Pancreas (tissue), 10 donors: ENCODE measurements around the gene RAB3C. TPM values are rescaled to one million over a fixed set of nuclear protein-coding genes. Genes with fewer than 3 reads are reported as not detected.

Experiments used
- ATAC-seq, 4 donors: fragments of 200-7000 bp; cut with Tn5 transposase; one replicate each; pipeline versions ENCODE4 v1.8.0 to v1.9.1; 2020; ENCODE audit warnings: mild to moderate bottlenecking in 4 of 4, moderate library complexity in 4 of 4
- DNase-seq, 6 donors: peaks; one replicate each; pipeline ENCODE4 v3.0.0-alpha.2; 2020
- FAIRE-seq: peaks from 2 replicates; lab custom pipeline; 2012; peaks lifted over from hg19 to GRCh38; lab: Jason Lieb, UNC
- H3K27ac ChIP-seq, 4 donors: fragments of 200-600 bp; sonication (generic); 1 replicate in 3 of 4; 2 replicates in 1 of 4; pipeline versions ENCODE4 v1.5.0 to v1.8.0; 2020
- H3K27me3 ChIP-seq, 4 donors: fragments of 200-600 bp; one replicate each; pipeline ENCODE4 v1.8.0; 2021
- H3K36me3 ChIP-seq, 3 donors: fragments of 200-600 bp; sonication (generic) in 1 of 3; one replicate each; pipeline versions ENCODE4 v1.5.0 to v1.8.0; 2020 to 2021
- H3K4me1 ChIP-seq, 3 donors: fragments of 200-600 bp; one replicate each; pipeline ENCODE4 v1.8.0; 2021
- H3K4me3 ChIP-seq, 4 donors: fragments of 200-600 bp; sonication (generic) in 2 of 4; one replicate each; pipeline versions ENCODE4 v1.5.0 to v1.8.0; 2020 to 2021
- H3K9me3 ChIP-seq, 4 donors: fragments of 200-600 bp; one replicate each; pipeline ENCODE4 v1.8.0; 2021
- WGBS, 2 donors: extraction: QIAGEN DNeasy Blood & Tissue Kit; methylation state at CpG; one replicate each; pipeline ENCODE4 v1.1.7; 2013; 5-methylcytosine and 5-hydroxymethylcytosine counted together
- intact Hi-C, 3 donors: fragments of 100-400 bp; cut with DNase I; formaldehyde crosslinking; loops; one replicate each; pipeline versions ENCODE4 v1.11.1 to v1.14.2; 2022
- polyA plus RNA-seq, 2 donors: library from polyadenylated mRNA; stranded (reverse); fragments of 200-250 nt; gene quantifications; one replicate each; pipeline ENCODE4 v1.2.3, GENCODE V29; 2013
- total RNA-seq, 6 donors: library from RNA; stranded (reverse); fragmentation: NEBNext Ultra II Directional in 4 of 6; extraction: Animal tissue kit (Norgen Biotek cat#: 25700) in 4 of 6; gene quantifications; one replicate each; pipeline versions ENCODE4 v1.2.1 to v1.2.4, GENCODE V29; 2021 to 2023
- TF ChIP-seq, protein P1 (sequence below), 4 donors: fragments of 200-600 bp; sonication (generic) in 3 of 4; IDR thresholded peaks; one replicate each; pipeline versions ENCODE4 v1.5.0 to v1.8.0; 2021; ENCODE audit warnings: antibody characterized with exemption in 4 of 4
- donor health status: healthy with polysubstance abuse.
- donor health status: DM: no; HTN: no; CAD: no; lungs with moderate emphysema.
- donor health status: DM: no; HTN: no; CAD: no.
- donor health status: control.
- donor health status: control.
- donor health status: Bipolar disorder and iron deficiency.
- donor health status: DM: yes; HTN: yes; CAD: no.
- donor health status: DM: no; HTN: no; CAD: no.
- donor health status: DM: no; HTN: no; CAD: no.
- donor health status: DM: yes; HTN: yes; CAD: no.

The RAB3C gene
- total and polyA plus RNA-seq, 8 donors, result 1.7 to 9.0 (median 4.8) TPM

DNA sequence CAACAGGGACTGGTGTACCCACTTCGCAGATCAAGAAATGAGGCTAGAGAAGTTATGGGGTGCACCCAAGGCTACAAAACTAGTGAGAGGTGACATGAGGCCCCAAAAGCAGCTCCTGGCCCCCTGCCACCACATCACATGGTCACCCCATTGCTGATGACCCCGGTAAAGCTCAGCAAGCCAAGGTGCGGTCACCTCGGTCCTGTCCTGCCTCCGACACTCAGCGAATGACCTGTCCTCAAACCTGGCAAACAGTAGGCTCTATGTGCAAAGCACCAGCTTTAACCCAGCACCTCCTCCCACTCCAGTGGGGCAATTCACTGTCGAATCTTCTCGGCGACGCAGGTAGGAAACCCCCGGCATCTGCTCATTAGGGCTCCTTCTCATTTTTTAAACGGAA lies 307.4 kb downstream of the RAB3C start:
- no peak for DNase-seq
- H3K4me1 ChIP-seq, result no peaks in the 10 kb centered on the region
- FAIRE-seq, result no peak
- ATAC-seq, result no peak
- WGBS, 2 donors, result 75 to 83% methylated on average over 12 of the region's 12 CpGs
- TF ChIP-seq, protein P1, sequence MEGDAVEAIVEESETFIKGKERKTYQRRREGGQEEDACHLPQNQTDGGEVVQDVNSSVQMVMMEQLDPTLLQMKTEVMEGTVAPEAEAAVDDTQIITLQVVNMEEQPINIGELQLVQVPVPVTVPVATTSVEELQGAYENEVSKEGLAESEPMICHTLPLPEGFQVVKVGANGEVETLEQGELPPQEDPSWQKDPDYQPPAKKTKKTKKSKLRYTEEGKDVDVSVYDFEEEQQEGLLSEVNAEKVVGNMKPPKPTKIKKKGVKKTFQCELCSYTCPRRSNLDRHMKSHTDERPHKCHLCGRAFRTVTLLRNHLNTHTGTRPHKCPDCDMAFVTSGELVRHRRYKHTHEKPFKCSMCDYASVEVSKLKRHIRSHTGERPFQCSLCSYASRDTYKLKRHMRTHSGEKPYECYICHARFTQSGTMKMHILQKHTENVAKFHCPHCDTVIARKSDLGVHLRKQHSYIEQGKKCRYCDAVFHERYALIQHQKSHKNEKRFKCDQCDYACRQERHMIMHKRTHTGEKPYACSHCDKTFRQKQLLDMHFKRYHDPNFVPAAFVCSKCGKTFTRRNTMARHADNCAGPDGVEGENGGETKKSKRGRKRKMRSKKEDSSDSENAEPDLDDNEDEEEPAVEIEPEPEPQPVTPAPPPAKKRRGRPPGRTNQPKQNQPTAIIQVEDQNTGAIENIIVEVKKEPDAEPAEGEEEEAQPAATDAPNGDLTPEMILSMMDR (IDR thresholded peaks at IDR 0.05), result no peak
- H3K4me3 ChIP-seq, result no peak overlapping the region
- H3K27ac ChIP-seq, result no peak overlapping the region
- H3K9me3 ChIP-seq, result no peaks in the 10 kb centered on the region
- intact Hi-C loops, result loop anchor here in 1 of 3 donors (5.0 kb wide), 1 partner anchor 112 kb away; no protein-coding TSS in a partner anchor
- no peaks in the 10 kb centered on the region for H3K27me3 ChIP-seq
- H3K36me3 ChIP-seq, result no peaks in the 10 kb centered on the region

DNA sequence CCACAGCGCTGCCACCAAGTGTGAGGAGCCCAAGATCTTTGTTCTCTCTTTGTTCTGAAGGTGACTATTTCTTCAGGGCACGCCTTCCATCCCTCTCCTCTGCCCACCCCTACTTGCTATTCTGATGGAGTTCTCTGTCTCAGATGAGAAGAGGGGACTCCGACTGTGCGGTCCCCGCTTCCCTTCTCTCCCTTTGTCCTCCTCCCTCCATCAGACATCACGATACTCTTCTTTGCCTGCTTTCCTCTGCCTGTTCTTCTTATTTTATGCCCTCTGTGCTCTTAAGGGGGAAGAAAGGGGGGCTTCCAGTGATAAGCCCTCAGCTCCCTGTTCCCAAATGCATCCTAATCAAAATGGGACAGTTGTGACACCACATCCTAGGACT lies 307.8 kb downstream of the RAB3C start:
- Histone ChIP-seq H3K27me3 (no peaks in the 10 kb centered on the region), H3K27ac (no peak overlapping the region)
- intact Hi-C loops, result loop anchor here in 1 of 3 donors (5.0 kb wide), 1 partner anchor 112 kb away; no protein-coding TSS in a partner anchor

DNA sequence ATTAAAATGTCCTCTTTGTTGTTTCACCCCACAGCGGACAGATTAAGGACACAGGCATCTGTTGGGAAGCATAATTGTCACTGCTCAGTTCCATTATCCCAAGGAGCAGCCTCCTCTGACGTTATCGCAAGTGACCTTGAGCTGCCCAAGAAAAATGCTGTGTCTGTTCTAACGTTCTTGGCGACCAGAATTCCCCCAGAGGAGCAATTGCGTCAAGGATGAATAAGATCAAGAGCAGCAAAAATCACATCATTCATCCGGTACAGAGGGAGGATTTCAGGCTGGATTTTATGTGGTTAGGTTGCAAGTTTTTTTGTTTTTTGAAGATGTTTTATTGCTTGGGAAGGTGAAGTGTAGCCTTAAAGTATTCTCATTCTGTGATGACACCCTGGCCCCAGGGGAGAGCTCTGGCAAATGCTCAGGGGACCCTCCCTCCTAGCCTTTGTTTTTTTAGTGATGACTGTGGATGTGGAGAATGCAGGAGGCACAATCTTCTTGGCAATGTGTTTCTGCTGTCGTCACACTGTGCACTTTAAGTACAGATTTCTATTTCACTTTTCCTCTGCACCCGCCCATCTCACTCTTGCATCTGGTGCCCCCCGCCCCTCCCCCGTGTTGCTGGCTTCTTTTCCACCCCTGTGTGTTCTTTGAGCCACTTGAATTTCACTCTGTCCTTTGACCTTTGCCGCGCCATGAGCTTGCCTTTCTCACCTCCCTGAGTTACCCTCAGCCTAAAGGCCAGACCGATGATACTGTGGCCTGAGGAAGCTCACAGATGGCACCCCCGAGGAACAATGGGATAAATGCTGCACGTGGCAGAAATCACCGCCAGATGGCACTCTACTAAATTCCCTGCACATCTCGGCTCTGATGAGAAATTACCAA lies 308.5 kb downstream of the RAB3C start:
- WGBS, 2 donors, result 16 to 17% methylated on average over 18 of the region's 18 CpGs
- ATAC-seq, result peak; percentile 78 to 84 (median 80)
- FAIRE-seq, result no peak

More for the DNA sequence above, 307.8 kb downstream of the RAB3C start:
- Histone ChIP-seq H3K4me1 (no peaks in the 10 kb centered on the region), H3K36me3 (no peaks in the 10 kb centered on the region), H3K9me3 (no peaks in the 10 kb centered on the region), H3K4me3 (no peak overlapping the region)
- TF ChIP-seq, protein P1 (IDR thresholded peaks at IDR 0.05), result no peak
- WGBS, 2 donors, result 62 to 79% methylated on average over 6 of the region's 6 CpGs
- ATAC-seq, result no peak
- no peak for DNase-seq
- no peak for FAIRE-seq

DNA sequence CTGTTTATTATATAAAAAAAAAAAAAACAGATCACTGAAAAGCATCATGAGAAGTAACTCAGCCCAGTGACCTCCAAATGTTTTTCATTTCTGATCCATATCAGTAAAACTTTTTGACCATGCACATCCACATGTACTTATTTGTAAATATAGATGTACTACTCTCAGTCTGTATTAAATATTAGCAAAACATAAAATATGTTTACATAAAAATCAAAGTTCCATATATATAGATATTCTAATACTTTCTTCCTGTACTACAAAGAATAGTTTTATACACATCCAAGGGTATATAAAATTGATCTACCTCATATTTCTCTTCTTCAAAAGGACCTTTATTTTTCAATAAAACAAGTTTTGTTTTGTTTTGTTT lies 309.1 kb downstream of the RAB3C start:
- H3K36me3 ChIP-seq, result no peaks in the 10 kb centered on the region
- H3K4me1 ChIP-seq, result no peaks in the 10 kb centered on the region
- ATAC-seq (no peak), FAIRE-seq (no peak), DNase-seq (no peak)
- no peak overlapping the region for H3K27ac ChIP-seq
- TF ChIP-seq, protein P1 (IDR thresholded peaks at IDR 0.05), result peak in 1 of 4 donors; percentile 3
- no peaks in the 10 kb centered on the region for H3K9me3 ChIP-seq
- no peaks in the 10 kb centered on the region for H3K27me3 ChIP-seq
- H3K4me3 ChIP-seq, result no peak overlapping the region
- intact Hi-C loops, result loop anchor here in 1 of 3 donors (5.0 kb wide), 1 partner anchor 110 kb away; no protein-coding TSS in a partner anchor

More for the DNA sequence above, 308.5 kb downstream of the RAB3C start:
- Histone ChIP-seq H3K27me3 (no peaks in the 10 kb centered on the region), H3K4me3 (no peak overlapping the region), H3K27ac (no peak overlapping the region), H3K9me3 (no peaks in the 10 kb centered on the region), H3K4me1 (no peaks in the 10 kb centered on the region), H3K36me3 (no peaks in the 10 kb centered on the region)
- intact Hi-C loops, result loop anchor here in 1 of 3 donors (5.0 kb wide), 1 partner anchor 111 kb away; no protein-coding TSS in a partner anchor
- DNase-seq, result peak in 5 of 6 donors; percentile 32 to 74 (median 56)
- TF ChIP-seq, protein P1 (IDR thresholded peaks at IDR 0.05), result peak; percentile 47 to 74 (median 62)
